GM23338 (cell line): Measurements from ENCODE around the gene UNKL. TPM values are rescaled to one million over a fixed set of nuclear protein-coding genes. Genes with fewer than 3 reads are reported as not detected.

ENCODE experiments used
- ATAC-seq: fragments of 200-7000 bp; cut with Tn5 transposase; 3 replicates; pipeline ENCODE4 v1.9.1; 2020
- DNase-seq: peaks from one replicate; pipeline ENCODE4 v3.0.0-alpha.2; 2015; ENCODE audit warnings: low spot score
- H2AFZ ChIP-seq: fragments of 200-600 bp; sonication (generic); 2 replicates; pipeline ENCODE4 v1.8.0; 2016; ENCODE audit warnings: antibody characterized with exemption, mild to moderate bottlenecking, moderate library complexity
- H3F3A ChIP-seq: fragments of 200-600 bp; sonication (generic); replicated peaks from 2 replicates; pipeline ENCODE4 v1.8.0; 2017; ENCODE audit warnings: antibody characterized with exemption, mixed run types, low read depth
- H3K27ac ChIP-seq: fragments of 200-600 bp; sonication (generic); 2 replicates; pipeline ENCODE4 v1.6.1; 2016; ENCODE audit warnings: low read depth
- H3K27me3 ChIP-seq: fragments of 200-600 bp; sonication (generic); 2 replicates; pipeline ENCODE4 v1.8.0; 2016; ENCODE audit warnings: mild to moderate bottlenecking, mixed run types, moderate library complexity; ENCODE audit not compliant: insufficient read depth
- H3K36me3 ChIP-seq: fragments of 200-600 bp; sonication (generic); 2 replicates; pipeline ENCODE4 v1.8.0; 2016; ENCODE audit warnings: mild to moderate bottlenecking; ENCODE audit not compliant: insufficient read depth
- H3K4me1 ChIP-seq: fragments of 200-600 bp; sonication (generic); 2 replicates; pipeline ENCODE4 v1.8.0; 2016; ENCODE audit warnings: mild to moderate bottlenecking, moderate library complexity; ENCODE audit not compliant: insufficient read depth
- H3K4me2 ChIP-seq: fragments of 200-600 bp; sonication (generic); 2 replicates; pipeline ENCODE4 v1.7.1; 2017; ENCODE audit warnings: mixed run types
- H3K4me3 ChIP-seq: fragments of 200-600 bp; sonication (generic); 2 replicates; pipeline ENCODE4 v1.6.1; 2016; ENCODE audit warnings: mixed run types
- H3K79me2 ChIP-seq: fragments of 200-600 bp; sonication (generic); replicated peaks from 2 replicates; pipeline ENCODE4 v1.8.0; 2017; ENCODE audit warnings: mild to moderate bottlenecking; ENCODE audit not compliant: insufficient read depth
- H3K9me2 ChIP-seq: fragments of 200-600 bp; sonication (generic); 2 replicates; pipeline ENCODE4 v1.8.0; 2017; ENCODE audit not compliant: insufficient read depth
- H4K20me1 ChIP-seq: fragments of 200-600 bp; sonication (generic); replicated peaks from 2 replicates; pipeline ENCODE4 v1.8.0; 2017; ENCODE audit warnings: mild to moderate bottlenecking; ENCODE audit not compliant: insufficient read depth
- H3K27ac Mint-ChIP-seq: 2 replicates; pipeline ENCODE4 v1.8.0; 2020; ENCODE audit warnings: inconsistent platforms, mild to moderate bottlenecking, moderate library complexity, mixed read lengths
- H3K27me3 Mint-ChIP-seq: 3 replicates; pipeline ENCODE4 v1.8.0; 2022; ENCODE audit warnings: low read depth, mild to moderate bottlenecking, moderate library complexity, mixed read lengths, inconsistent platforms; ENCODE audit not compliant: insufficient read depth, poor library complexity
- H3K36me3 Mint-ChIP-seq: 3 replicates; pipeline ENCODE4 v1.8.0; 2021; ENCODE audit warnings: low read depth, mild to moderate bottlenecking, inconsistent platforms, moderate library complexity, mixed read lengths
- H3K4me1 Mint-ChIP-seq: 3 replicates; pipeline ENCODE4 v1.8.0; 2020; ENCODE audit warnings: mild to moderate bottlenecking, inconsistent platforms, mixed read lengths
- H3K4me3 Mint-ChIP-seq: 3 replicates; pipeline ENCODE4 v1.8.0; 2021; ENCODE audit warnings: moderate library complexity, mild to moderate bottlenecking, inconsistent platforms, mixed read lengths
- H3K9me3 Mint-ChIP-seq: 3 replicates; pipeline ENCODE4 v1.8.0; 2020; ENCODE audit warnings: moderate library complexity, mild to moderate bottlenecking, inconsistent platforms, mixed read lengths
- CREB1 ChIP-seq: fragments of 250-450 bp; sonication (Bioruptor Pico); IDR thresholded peaks from 2 replicates; pipeline ENCODE4 v1.5.0; 2020; ENCODE audit warnings: low read depth, mild to moderate bottlenecking, moderate library complexity
- EZH2 ChIP-seq: fragments of 200-600 bp; sonication (generic); IDR thresholded peaks from one replicate; pipeline ENCODE4 v1.8.0; 2017; ENCODE audit warnings: antibody characterized with exemption, mild to moderate bottlenecking, low read depth; ENCODE audit not compliant: unreplicated experiment
- EZH2phosphoT487 ChIP-seq: fragments of 200-600 bp; sonication (generic); IDR thresholded peaks from one replicate; pipeline ENCODE4 v1.8.1; 2018; ENCODE audit warnings: antibody characterized with exemption; ENCODE audit not compliant: unreplicated experiment
- JUNB ChIP-seq: IDR thresholded peaks from one replicate; pipeline ENCODE4 v1.6.1; 2016; ENCODE audit warnings: antibody characterized with exemption; ENCODE audit not compliant: unreplicated experiment
- NANOG ChIP-seq: IDR thresholded peaks from 2 replicates; pipeline ENCODE4 v1.6.1; 2016; ENCODE audit warnings: antibody characterized with exemption, borderline replicate concordance
- POLR2AphosphoS5 ChIP-seq: IDR thresholded peaks from 2 replicates; pipeline ENCODE4 v1.6.1; 2016; ENCODE audit warnings: antibody characterized with exemption, low read depth
- STAT1 ChIP-seq: IDR thresholded peaks from one replicate; pipeline ENCODE4 v1.6.1; 2016; ENCODE audit warnings: antibody characterized with exemption; ENCODE audit not compliant: unreplicated experiment
- ZNF114 ChIP-seq: fragments of 250-450 bp; sonication (Bioruptor Pico); IDR thresholded peaks from 2 replicates; pipeline ENCODE4 v1.5.0; 2020; ENCODE audit warnings: mild to moderate bottlenecking, moderate library complexity
- ZNF331 ChIP-seq: fragments of 250-450 bp; sonication (Bioruptor Pico); IDR thresholded peaks from 2 replicates; pipeline ENCODE4 v1.5.0; 2020; ENCODE audit warnings: low read depth, mild to moderate bottlenecking, moderate library complexity
- polyA plus RNA-seq: library from polyadenylated mRNA; unstranded; fragments of >200 nt; fragmentation: Nextera tagmentation; extraction: Ambion mirVana; gene quantifications from 2 replicates; pipeline ENCODE4 v1.2.1, GENCODE V29; 2016
- total RNA-seq: library from RNA; depleted of rRNA; stranded (reverse); fragments of >200 nt; shearing (Covaris generic); gene quantifications from 2 replicates; pipeline ENCODE4 v1.2.3, GENCODE V29; 2014
- TF ChIP-seq, protein P1 (sequence below), 2 experiments: fragments of 200-600 bp in 1 of 2; sonication (generic) in 1 of 2; conservative IDR thresholded peaks; 2 replicates each; pipeline versions ENCODE4 v1.5.1 to v1.6.1; 2016 to 2017; ENCODE audit warnings: antibody characterized with exemption in 2 of 2, low read depth in 2 of 2, mild to moderate bottlenecking in 2 of 2, moderate library complexity in 1 of 2
- TF ChIP-seq, protein P2 (sequence below): IDR thresholded peaks from 2 replicates; pipeline ENCODE4 v1.6.1; 2016; ENCODE audit warnings: antibody characterized with exemption
- TF ChIP-seq, protein P3 (sequence below): IDR thresholded peaks from one replicate; pipeline ENCODE4 v1.6.1; 2018; ENCODE audit warnings: antibody characterized with exemption; ENCODE audit not compliant: unreplicated experiment

Gene UNKL
- total and polyA plus RNA-seq, 2 experiments from 2014 or later = 16.7 to 28.7 TPM

DNA sequence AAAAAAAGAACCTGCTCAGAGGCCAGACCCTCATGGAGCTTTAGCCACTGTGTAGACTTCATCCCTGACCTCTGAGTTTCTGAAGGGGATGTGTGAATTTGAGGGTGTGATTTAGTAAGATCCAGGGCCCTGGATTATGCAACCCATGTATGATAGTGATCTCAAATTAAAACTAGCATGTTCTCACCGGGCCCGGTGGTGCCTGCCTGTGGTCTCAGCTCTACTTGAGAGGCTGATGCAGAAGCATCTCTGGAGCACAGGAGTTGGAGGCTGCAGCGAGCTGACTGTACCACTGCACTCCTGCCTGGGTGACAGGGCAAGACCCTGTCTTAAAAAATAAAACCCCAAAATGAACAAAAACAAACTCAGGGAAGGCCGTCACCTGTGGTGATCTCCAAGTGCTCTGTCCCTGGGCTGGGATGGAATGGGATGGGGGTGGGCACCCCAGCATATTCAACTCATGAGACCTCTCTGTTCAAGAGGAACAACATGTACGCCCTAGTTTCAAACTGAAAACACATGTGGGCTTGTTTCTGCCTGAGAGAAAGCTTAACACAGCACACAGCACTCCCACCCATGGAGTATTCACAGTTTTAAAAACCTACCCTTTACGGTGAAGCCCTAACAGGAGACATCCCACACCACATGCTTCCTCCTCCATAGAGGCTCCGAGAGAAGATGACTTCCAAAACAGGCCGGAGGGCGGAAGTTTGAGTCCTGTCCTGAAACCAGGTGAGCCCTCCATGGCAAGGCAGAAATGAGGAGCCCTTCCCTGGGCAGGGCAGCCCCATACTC lies 32.7 kb downstream of the UNKL start (continued):
- TF ChIP-seq STAT1 = no peak
- TF ChIP-seq, protein P1, sequence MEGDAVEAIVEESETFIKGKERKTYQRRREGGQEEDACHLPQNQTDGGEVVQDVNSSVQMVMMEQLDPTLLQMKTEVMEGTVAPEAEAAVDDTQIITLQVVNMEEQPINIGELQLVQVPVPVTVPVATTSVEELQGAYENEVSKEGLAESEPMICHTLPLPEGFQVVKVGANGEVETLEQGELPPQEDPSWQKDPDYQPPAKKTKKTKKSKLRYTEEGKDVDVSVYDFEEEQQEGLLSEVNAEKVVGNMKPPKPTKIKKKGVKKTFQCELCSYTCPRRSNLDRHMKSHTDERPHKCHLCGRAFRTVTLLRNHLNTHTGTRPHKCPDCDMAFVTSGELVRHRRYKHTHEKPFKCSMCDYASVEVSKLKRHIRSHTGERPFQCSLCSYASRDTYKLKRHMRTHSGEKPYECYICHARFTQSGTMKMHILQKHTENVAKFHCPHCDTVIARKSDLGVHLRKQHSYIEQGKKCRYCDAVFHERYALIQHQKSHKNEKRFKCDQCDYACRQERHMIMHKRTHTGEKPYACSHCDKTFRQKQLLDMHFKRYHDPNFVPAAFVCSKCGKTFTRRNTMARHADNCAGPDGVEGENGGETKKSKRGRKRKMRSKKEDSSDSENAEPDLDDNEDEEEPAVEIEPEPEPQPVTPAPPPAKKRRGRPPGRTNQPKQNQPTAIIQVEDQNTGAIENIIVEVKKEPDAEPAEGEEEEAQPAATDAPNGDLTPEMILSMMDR (conservative IDR thresholded peaks at IDR 0.05; ENCODE audit: low read depth in 2 of 2) = no peak
- TF ChIP-seq ZNF114 (CRISPR knock-in tag) = no peak
- TF ChIP-seq POLR2AphosphoS5 = no peak
- TF ChIP-seq, protein P2, sequence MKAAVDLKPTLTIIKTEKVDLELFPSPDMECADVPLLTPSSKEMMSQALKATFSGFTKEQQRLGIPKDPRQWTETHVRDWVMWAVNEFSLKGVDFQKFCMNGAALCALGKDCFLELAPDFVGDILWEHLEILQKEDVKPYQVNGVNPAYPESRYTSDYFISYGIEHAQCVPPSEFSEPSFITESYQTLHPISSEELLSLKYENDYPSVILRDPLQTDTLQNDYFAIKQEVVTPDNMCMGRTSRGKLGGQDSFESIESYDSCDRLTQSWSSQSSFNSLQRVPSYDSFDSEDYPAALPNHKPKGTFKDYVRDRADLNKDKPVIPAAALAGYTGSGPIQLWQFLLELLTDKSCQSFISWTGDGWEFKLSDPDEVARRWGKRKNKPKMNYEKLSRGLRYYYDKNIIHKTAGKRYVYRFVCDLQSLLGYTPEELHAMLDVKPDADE = no peak

DNA sequence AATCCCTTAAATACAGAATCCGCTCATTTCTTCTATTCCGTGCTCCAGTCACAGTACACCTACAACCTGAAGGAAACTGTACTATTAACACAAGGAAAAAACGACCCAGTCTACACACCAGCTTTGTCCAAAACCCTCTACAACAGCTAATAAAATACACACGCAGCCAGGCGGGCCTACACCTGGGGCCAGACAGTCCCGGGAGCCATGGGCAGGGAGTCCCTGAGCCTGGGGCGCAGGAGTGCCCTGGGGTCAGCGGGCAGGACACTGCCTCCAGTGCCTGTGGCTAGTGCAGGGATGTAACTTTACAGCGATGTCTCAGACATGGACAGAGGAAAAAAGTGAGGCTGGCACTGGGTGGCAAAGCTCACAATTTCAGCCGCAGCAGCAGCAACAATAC lies 34.3 kb downstream of the UNKL start:
- Histone ChIP-seq H3F3A (peaks cover 4% of the 10 kb centered on the region), H3K27me3 (no peaks in the 10 kb centered on the region), H3K4me2 (peak overlapping the region; percentile 82), H3K79me2 (peaks cover 25% of the 10 kb centered on the region), H2AFZ (peak overlapping the region; percentile 63), H3K27ac (no peak overlapping the region), H4K20me1 (peaks cover 6% of the 10 kb centered on the region), H3K4me1 (peaks cover 16% of the 10 kb centered on the region), H3K36me3 (no peaks in the 10 kb centered on the region), H3K9me2 (no peaks in the 10 kb centered on the region), H3K4me3 (peak overlapping the region; percentile 86)
- Mint-ChIP-seq H3K27ac (peak overlapping the region; percentile 77; the same call in 1 of the 2 replicates), H3K36me3 (peaks cover 5% of the 10 kb centered on the region; the same call in 2 of the 3 replicates), H3K4me3 (peak overlapping the region; percentile 86), H3K9me3 (no peaks in the 10 kb centered on the region), H3K27me3 (peaks cover 10% of the 10 kb centered on the region), H3K4me1 (peaks cover 16% of the 10 kb centered on the region)
- ATAC-seq (peak; percentile 16), DNase-seq (no peak)
- TF ChIP-seq STAT1 (no peak), EZH2 (no peak), ZNF114 (CRISPR knock-in tag) (no peak), CREB1 (CRISPR knock-in tag) (no peak), JUNB (no peak), ZNF331 (CRISPR knock-in tag) (no peak), EZH2phosphoT487 (no peak), NANOG (no peak)
- TF ChIP-seq, protein P3, sequence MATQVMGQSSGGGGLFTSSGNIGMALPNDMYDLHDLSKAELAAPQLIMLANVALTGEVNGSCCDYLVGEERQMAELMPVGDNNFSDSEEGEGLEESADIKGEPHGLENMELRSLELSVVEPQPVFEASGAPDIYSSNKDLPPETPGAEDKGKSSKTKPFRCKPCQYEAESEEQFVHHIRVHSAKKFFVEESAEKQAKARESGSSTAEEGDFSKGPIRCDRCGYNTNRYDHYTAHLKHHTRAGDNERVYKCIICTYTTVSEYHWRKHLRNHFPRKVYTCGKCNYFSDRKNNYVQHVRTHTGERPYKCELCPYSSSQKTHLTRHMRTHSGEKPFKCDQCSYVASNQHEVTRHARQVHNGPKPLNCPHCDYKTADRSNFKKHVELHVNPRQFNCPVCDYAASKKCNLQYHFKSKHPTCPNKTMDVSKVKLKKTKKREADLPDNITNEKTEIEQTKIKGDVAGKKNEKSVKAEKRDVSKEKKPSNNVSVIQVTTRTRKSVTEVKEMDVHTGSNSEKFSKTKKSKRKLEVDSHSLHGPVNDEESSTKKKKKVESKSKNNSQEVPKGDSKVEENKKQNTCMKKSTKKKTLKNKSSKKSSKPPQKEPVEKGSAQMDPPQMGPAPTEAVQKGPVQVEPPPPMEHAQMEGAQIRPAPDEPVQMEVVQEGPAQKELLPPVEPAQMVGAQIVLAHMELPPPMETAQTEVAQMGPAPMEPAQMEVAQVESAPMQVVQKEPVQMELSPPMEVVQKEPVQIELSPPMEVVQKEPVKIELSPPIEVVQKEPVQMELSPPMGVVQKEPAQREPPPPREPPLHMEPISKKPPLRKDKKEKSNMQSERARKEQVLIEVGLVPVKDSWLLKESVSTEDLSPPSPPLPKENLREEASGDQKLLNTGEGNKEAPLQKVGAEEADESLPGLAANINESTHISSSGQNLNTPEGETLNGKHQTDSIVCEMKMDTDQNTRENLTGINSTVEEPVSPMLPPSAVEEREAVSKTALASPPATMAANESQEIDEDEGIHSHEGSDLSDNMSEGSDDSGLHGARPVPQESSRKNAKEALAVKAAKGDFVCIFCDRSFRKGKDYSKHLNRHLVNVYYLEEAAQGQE = no peak
- TF ChIP-seq, protein P2 = no peak
- TF ChIP-seq, protein P1 (conservative IDR thresholded peaks at IDR 0.05; ENCODE audit: low read depth in 2 of 2) = no peak
